Astrocyte (in vitro differentiated cells and primary cell): Measurements from ENCODE around the gene S1PR1.

Source experiments
- CTCF ChIP-seq: IDR thresholded peaks from 2 replicates; pipeline ENCODE4 v1.5.1; 2011; ENCODE audit warnings: low read depth, mild to moderate bottlenecking, inconsistent platforms, low read length, moderate library complexity; ENCODE audit not compliant: insufficient read depth
- EZH2 ChIP-seq: IDR thresholded peaks from 2 replicates; pipeline ENCODE4 v1.6.1; 2012; ENCODE audit warnings: mild to moderate bottlenecking, low read length, inconsistent platforms; ENCODE audit not compliant: insufficient read depth

- TF ChIP-seq CTCF (no peak), EZH2 (no peak)
These were observed 24.8 kb downstream of the S1PR1 start for GRCh38 chr1:101261623-101262022.
